Breast epithelium (tissue), 3 donors: ENCODE data around the gene MAP3K2.

Experiments used
- POLR2A ChIP-seq: fragments of 450-650 bp; IDR thresholded peaks from one replicate; pipeline ENCODE4 v1.6.1; 2016; ENCODE audit warnings: antibody characterized with exemption, mild to moderate bottlenecking, moderate library complexity
- TF ChIP-seq, protein P1 (sequence below), 3 donors: fragments of 450-650 bp; IDR thresholded peaks; one replicate each; pipeline ENCODE4 v1.5.1; 2016 to 2017; ENCODE audit warnings: antibody characterized with exemption in 3 of 3, mild to moderate bottlenecking in 3 of 3, moderate library complexity in 3 of 3

GRCh38 chr2:127437056-127437455 lies 49.3 kb upstream of the MAP3K2 start:
- TF ChIP-seq, protein P1, sequence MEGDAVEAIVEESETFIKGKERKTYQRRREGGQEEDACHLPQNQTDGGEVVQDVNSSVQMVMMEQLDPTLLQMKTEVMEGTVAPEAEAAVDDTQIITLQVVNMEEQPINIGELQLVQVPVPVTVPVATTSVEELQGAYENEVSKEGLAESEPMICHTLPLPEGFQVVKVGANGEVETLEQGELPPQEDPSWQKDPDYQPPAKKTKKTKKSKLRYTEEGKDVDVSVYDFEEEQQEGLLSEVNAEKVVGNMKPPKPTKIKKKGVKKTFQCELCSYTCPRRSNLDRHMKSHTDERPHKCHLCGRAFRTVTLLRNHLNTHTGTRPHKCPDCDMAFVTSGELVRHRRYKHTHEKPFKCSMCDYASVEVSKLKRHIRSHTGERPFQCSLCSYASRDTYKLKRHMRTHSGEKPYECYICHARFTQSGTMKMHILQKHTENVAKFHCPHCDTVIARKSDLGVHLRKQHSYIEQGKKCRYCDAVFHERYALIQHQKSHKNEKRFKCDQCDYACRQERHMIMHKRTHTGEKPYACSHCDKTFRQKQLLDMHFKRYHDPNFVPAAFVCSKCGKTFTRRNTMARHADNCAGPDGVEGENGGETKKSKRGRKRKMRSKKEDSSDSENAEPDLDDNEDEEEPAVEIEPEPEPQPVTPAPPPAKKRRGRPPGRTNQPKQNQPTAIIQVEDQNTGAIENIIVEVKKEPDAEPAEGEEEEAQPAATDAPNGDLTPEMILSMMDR (IDR thresholded peaks at IDR 0.05): no peak
- TF ChIP-seq POLR2A: no peak
